Mucosa of stomach (tissue), 1 donor: Measurements from ENCODE around the gene SH3TC1.

Source experiments
- H3K27me3 ChIP-seq: one replicate; pipeline ENCODE4 v1.7.0; 2013; ENCODE audit warnings: mild to moderate bottlenecking, low read length; ENCODE audit not compliant: control insufficient read depth, insufficient read depth
- H3K36me3 ChIP-seq: one replicate; pipeline ENCODE4 v1.7.0; 2013; ENCODE audit warnings: low read length; ENCODE audit not compliant: control insufficient read depth, insufficient read depth
- H3K4me1 ChIP-seq: one replicate; pipeline ENCODE4 v1.7.0; 2013; ENCODE audit warnings: mild to moderate bottlenecking, low read length; ENCODE audit not compliant: control insufficient read depth, insufficient read depth
- H3K4me3 ChIP-seq: one replicate; pipeline ENCODE4 v1.7.0; 2013; ENCODE audit warnings: low read length
- H3K9ac ChIP-seq: one replicate; pipeline ENCODE4 v1.7.0; 2013; ENCODE audit warnings: mild to moderate bottlenecking, low read length, moderate library complexity
- H3K9me3 ChIP-seq: one replicate; pipeline ENCODE4 v1.7.0; 2013; ENCODE audit warnings: mild to moderate bottlenecking, low read length, moderate library complexity; ENCODE audit not compliant: control insufficient read depth
- donor health status: Pancreatic carcinoma.

Gene SH3TC1

GRCh38 chr4:8233672-8234484 lies 34.8 kb downstream of the SH3TC1 start:
- Histone ChIP-seq H3K36me3 (peaks cover 12% of the 10 kb centered on the region), H3K4me3 (no peak overlapping the region), H3K9ac (no peak overlapping the region), H3K4me1 (peaks cover 14% of the 10 kb centered on the region), H3K27me3 (no peaks in the 10 kb centered on the region), H3K9me3 (no peaks in the 10 kb centered on the region)

- Histone ChIP-seq H3K4me3 (no peak overlapping the region), H3K36me3 (peaks cover 12% of the 10 kb centered on the region), H3K4me1 (peaks cover 16% of the 10 kb centered on the region), H3K27me3 (no peaks in the 10 kb centered on the region), H3K9me3 (no peaks in the 10 kb centered on the region), H3K9ac (no peak overlapping the region)
Measured at GRCh38 chr4:8234715-8235114, 35.6 kb downstream of the SH3TC1 start.

- Histone ChIP-seq H3K4me3 (no peak overlapping the region), H3K27me3 (no peaks in the 10 kb centered on the region), H3K4me1 (peaks cover 16% of the 10 kb centered on the region), H3K9me3 (no peaks in the 10 kb centered on the region), H3K36me3 (peaks cover 12% of the 10 kb centered on the region), H3K9ac (no peak overlapping the region)
Measured at GRCh38 chr4:8235224-8235623, 36.1 kb downstream of the SH3TC1 start.

GRCh38 chr4:8235686-8236085 lies 36.6 kb downstream of the SH3TC1 start:
- Histone ChIP-seq H3K4me1 (peaks cover 16% of the 10 kb centered on the region), H3K27me3 (no peaks in the 10 kb centered on the region), H3K9me3 (no peaks in the 10 kb centered on the region), H3K4me3 (no peak overlapping the region), H3K9ac (no peak overlapping the region), H3K36me3 (peaks cover 12% of the 10 kb centered on the region)

- peaks cover 12% of the 10 kb centered on the region for H3K36me3 ChIP-seq
- no peaks in the 10 kb centered on the region for H3K27me3 ChIP-seq
- no peaks in the 10 kb centered on the region for H3K9me3 ChIP-seq
- no peak overlapping the region for H3K4me3 ChIP-seq
- H3K4me1 ChIP-seq: peaks cover 16% of the 10 kb centered on the region
- no peak overlapping the region for H3K9ac ChIP-seq
Measured at GRCh38 chr4:8236106-8236919, 37.2 kb downstream of the SH3TC1 start.

GRCh38 chr4:8236920-8237195 lies 37.8 kb downstream of the SH3TC1 start:
- Histone ChIP-seq H3K9me3 (no peaks in the 10 kb centered on the region), H3K27me3 (no peaks in the 10 kb centered on the region), H3K4me1 (peaks cover 16% of the 10 kb centered on the region), H3K36me3 (peaks cover 12% of the 10 kb centered on the region), H3K9ac (no peak overlapping the region), H3K4me3 (no peak overlapping the region)

- peaks cover 12% of the 10 kb centered on the region for H3K36me3 ChIP-seq
Measured at GRCh38 chr4:8237256-8237989, 38.3 kb downstream of the SH3TC1 start.

GRCh38 chr4:8238036-8238511 lies 39.0 kb downstream of the SH3TC1 start:
- H3K9me3 ChIP-seq: no peaks in the 10 kb centered on the region
- no peaks in the 10 kb centered on the region for H3K27me3 ChIP-seq
- H3K36me3 ChIP-seq: peaks cover 12% of the 10 kb centered on the region
- no peak overlapping the region for H3K4me3 ChIP-seq
- no peak overlapping the region for H3K9ac ChIP-seq
- peaks cover 22% of the 10 kb centered on the region for H3K4me1 ChIP-seq

More at GRCh38 chr4:8237256-8237989, 38.3 kb downstream of the SH3TC1 start:
- H3K9me3 ChIP-seq: no peaks in the 10 kb centered on the region
- H3K4me1 ChIP-seq: peaks cover 18% of the 10 kb centered on the region
- H3K27me3 ChIP-seq: no peaks in the 10 kb centered on the region
- no peak overlapping the region for H3K4me3 ChIP-seq
- H3K9ac ChIP-seq: no peak overlapping the region

- Histone ChIP-seq H3K36me3 (peaks cover 12% of the 10 kb centered on the region), H3K9ac (no peak overlapping the region), H3K27me3 (no peaks in the 10 kb centered on the region), H3K9me3 (no peaks in the 10 kb centered on the region), H3K4me3 (no peak overlapping the region), H3K4me1 (peaks cover 22% of the 10 kb centered on the region)
Measured at GRCh38 chr4:8238515-8239053, 39.5 kb downstream of the SH3TC1 start.

- H3K27me3 ChIP-seq: no peaks in the 10 kb centered on the region
- no peak overlapping the region for H3K4me3 ChIP-seq
- peaks cover 22% of the 10 kb centered on the region for H3K4me1 ChIP-seq
- peaks cover 11% of the 10 kb centered on the region for H3K36me3 ChIP-seq
- H3K9ac ChIP-seq: no peak overlapping the region
- no peaks in the 10 kb centered on the region for H3K9me3 ChIP-seq
Measured at GRCh38 chr4:8239226-8239625, 40.1 kb downstream of the SH3TC1 start.

- no peaks in the 10 kb centered on the region for H3K9me3 ChIP-seq
- H3K4me3 ChIP-seq: no peak overlapping the region
- H3K4me1 ChIP-seq: peaks cover 22% of the 10 kb centered on the region
- H3K9ac ChIP-seq: no peak overlapping the region
- H3K36me3 ChIP-seq: peaks cover 6% of the 10 kb centered on the region
- no peaks in the 10 kb centered on the region for H3K27me3 ChIP-seq
Measured at GRCh38 chr4:8239661-8240060, 40.6 kb downstream of the SH3TC1 start.
